ENCODE data around the gene DEFB108B.
"Not testable (repeated sequence)": the region's sequence is repeated elsewhere in the genome, so short reads cannot be mapped to it uniquely, and the experiment has no call there.

DNA sequence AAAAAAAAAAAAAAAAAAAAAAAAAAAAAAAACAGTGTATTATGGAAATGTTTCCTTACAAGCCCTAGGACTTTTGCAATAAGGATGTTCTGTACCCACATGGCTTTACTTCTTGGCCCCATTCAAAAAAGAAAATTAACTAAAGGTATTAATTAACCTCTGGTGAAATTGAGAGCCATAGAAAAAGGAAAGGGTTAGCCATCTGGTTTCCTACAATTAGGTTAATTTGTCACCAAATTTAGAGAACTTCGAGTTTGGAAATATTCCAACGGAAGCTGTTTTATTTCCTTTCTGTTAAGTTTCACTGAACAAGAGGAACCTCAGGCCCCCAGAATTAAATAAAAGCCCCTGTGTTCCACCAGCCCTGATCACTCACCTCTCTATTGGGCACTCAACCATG, 22.9 kb downstream of the DEFB108B start:
- TF ChIP-seq, protein P1, sequence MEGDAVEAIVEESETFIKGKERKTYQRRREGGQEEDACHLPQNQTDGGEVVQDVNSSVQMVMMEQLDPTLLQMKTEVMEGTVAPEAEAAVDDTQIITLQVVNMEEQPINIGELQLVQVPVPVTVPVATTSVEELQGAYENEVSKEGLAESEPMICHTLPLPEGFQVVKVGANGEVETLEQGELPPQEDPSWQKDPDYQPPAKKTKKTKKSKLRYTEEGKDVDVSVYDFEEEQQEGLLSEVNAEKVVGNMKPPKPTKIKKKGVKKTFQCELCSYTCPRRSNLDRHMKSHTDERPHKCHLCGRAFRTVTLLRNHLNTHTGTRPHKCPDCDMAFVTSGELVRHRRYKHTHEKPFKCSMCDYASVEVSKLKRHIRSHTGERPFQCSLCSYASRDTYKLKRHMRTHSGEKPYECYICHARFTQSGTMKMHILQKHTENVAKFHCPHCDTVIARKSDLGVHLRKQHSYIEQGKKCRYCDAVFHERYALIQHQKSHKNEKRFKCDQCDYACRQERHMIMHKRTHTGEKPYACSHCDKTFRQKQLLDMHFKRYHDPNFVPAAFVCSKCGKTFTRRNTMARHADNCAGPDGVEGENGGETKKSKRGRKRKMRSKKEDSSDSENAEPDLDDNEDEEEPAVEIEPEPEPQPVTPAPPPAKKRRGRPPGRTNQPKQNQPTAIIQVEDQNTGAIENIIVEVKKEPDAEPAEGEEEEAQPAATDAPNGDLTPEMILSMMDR (IDR thresholded peaks at IDR 0.05) = not testable (repeated sequence)
- TF ChIP-seq POLR2AphosphoS5, EP300 (IDR thresholded peaks at IDR 0.05): not testable (repeated sequence)

Measured in esophagus muscularis mucosa (tissue), 4 donors.